GM23338 (cell line): Measurements from ENCODE around the gene ATG16L2. TPM values are rescaled to one million over a fixed set of nuclear protein-coding genes. Genes with fewer than 3 reads are reported as not detected.
A peak's percentile ranks its signal among the peaks of the same experiment; 100 is the strongest.

Experiments used
- ATAC-seq: fragments of 200-7000 bp; cut with Tn5 transposase; 3 replicates; pipeline ENCODE4 v1.9.1; 2020
- DNase-seq: peaks from one replicate; pipeline ENCODE4 v3.0.0-alpha.2; 2015; ENCODE audit warnings: low spot score
- H2AFZ ChIP-seq: fragments of 200-600 bp; sonication (generic); 2 replicates; pipeline ENCODE4 v1.8.0; 2016; ENCODE audit warnings: antibody characterized with exemption, mild to moderate bottlenecking, moderate library complexity
- H3F3A ChIP-seq: fragments of 200-600 bp; sonication (generic); replicated peaks from 2 replicates; pipeline ENCODE4 v1.8.0; 2017; ENCODE audit warnings: antibody characterized with exemption, mixed run types, low read depth
- H3K27ac ChIP-seq: fragments of 200-600 bp; sonication (generic); 2 replicates; pipeline ENCODE4 v1.6.1; 2016; ENCODE audit warnings: low read depth
- H3K27me3 ChIP-seq: fragments of 200-600 bp; sonication (generic); 2 replicates; pipeline ENCODE4 v1.8.0; 2016; ENCODE audit warnings: mild to moderate bottlenecking, mixed run types, moderate library complexity; ENCODE audit not compliant: insufficient read depth
- H3K36me3 ChIP-seq: fragments of 200-600 bp; sonication (generic); 2 replicates; pipeline ENCODE4 v1.8.0; 2016; ENCODE audit warnings: mild to moderate bottlenecking; ENCODE audit not compliant: insufficient read depth
- H3K4me1 ChIP-seq: fragments of 200-600 bp; sonication (generic); 2 replicates; pipeline ENCODE4 v1.8.0; 2016; ENCODE audit warnings: mild to moderate bottlenecking, moderate library complexity; ENCODE audit not compliant: insufficient read depth
- H3K4me2 ChIP-seq: fragments of 200-600 bp; sonication (generic); 2 replicates; pipeline ENCODE4 v1.7.1; 2017; ENCODE audit warnings: mixed run types
- H3K4me3 ChIP-seq: fragments of 200-600 bp; sonication (generic); 2 replicates; pipeline ENCODE4 v1.6.1; 2016; ENCODE audit warnings: mixed run types
- H3K79me2 ChIP-seq: fragments of 200-600 bp; sonication (generic); replicated peaks from 2 replicates; pipeline ENCODE4 v1.8.0; 2017; ENCODE audit warnings: mild to moderate bottlenecking; ENCODE audit not compliant: insufficient read depth
- H3K9me2 ChIP-seq: fragments of 200-600 bp; sonication (generic); 2 replicates; pipeline ENCODE4 v1.8.0; 2017; ENCODE audit not compliant: insufficient read depth
- H4K20me1 ChIP-seq: fragments of 200-600 bp; sonication (generic); replicated peaks from 2 replicates; pipeline ENCODE4 v1.8.0; 2017; ENCODE audit warnings: mild to moderate bottlenecking; ENCODE audit not compliant: insufficient read depth
- H3K27ac Mint-ChIP-seq: 2 replicates; pipeline ENCODE4 v1.8.0; 2020; ENCODE audit warnings: inconsistent platforms, mild to moderate bottlenecking, moderate library complexity, mixed read lengths
- H3K27me3 Mint-ChIP-seq: 3 replicates; pipeline ENCODE4 v1.8.0; 2022; ENCODE audit warnings: low read depth, mild to moderate bottlenecking, moderate library complexity, mixed read lengths, inconsistent platforms; ENCODE audit not compliant: insufficient read depth, poor library complexity
- H3K36me3 Mint-ChIP-seq: 3 replicates; pipeline ENCODE4 v1.8.0; 2021; ENCODE audit warnings: low read depth, mild to moderate bottlenecking, inconsistent platforms, moderate library complexity, mixed read lengths
- H3K4me1 Mint-ChIP-seq: 3 replicates; pipeline ENCODE4 v1.8.0; 2020; ENCODE audit warnings: mild to moderate bottlenecking, inconsistent platforms, mixed read lengths
- H3K4me3 Mint-ChIP-seq: 3 replicates; pipeline ENCODE4 v1.8.0; 2021; ENCODE audit warnings: moderate library complexity, mild to moderate bottlenecking, inconsistent platforms, mixed read lengths
- H3K9me3 Mint-ChIP-seq: 3 replicates; pipeline ENCODE4 v1.8.0; 2020; ENCODE audit warnings: moderate library complexity, mild to moderate bottlenecking, inconsistent platforms, mixed read lengths
- CTCF ChIP-seq, 2 experiments: fragments of 200-600 bp in 1 of 2; sonication (generic) in 1 of 2; conservative IDR thresholded peaks; 2 replicates each; pipeline versions ENCODE4 v1.5.1 to v1.6.1; 2016 to 2017; ENCODE audit warnings: antibody characterized with exemption in 2 of 2, low read depth in 2 of 2, mild to moderate bottlenecking in 2 of 2, moderate library complexity in 1 of 2
- ETS1 ChIP-seq: IDR thresholded peaks from 2 replicates; pipeline ENCODE4 v1.6.1; 2016; ENCODE audit warnings: antibody characterized with exemption
- EZH2phosphoT487 ChIP-seq: fragments of 200-600 bp; sonication (generic); IDR thresholded peaks from one replicate; pipeline ENCODE4 v1.8.1; 2018; ENCODE audit warnings: antibody characterized with exemption; ENCODE audit not compliant: unreplicated experiment
- JUNB ChIP-seq: IDR thresholded peaks from one replicate; pipeline ENCODE4 v1.6.1; 2016; ENCODE audit warnings: antibody characterized with exemption; ENCODE audit not compliant: unreplicated experiment
- NANOG ChIP-seq: IDR thresholded peaks from 2 replicates; pipeline ENCODE4 v1.6.1; 2016; ENCODE audit warnings: antibody characterized with exemption, borderline replicate concordance
- POLR2AphosphoS5 ChIP-seq: IDR thresholded peaks from 2 replicates; pipeline ENCODE4 v1.6.1; 2016; ENCODE audit warnings: antibody characterized with exemption, low read depth
- REST ChIP-seq: IDR thresholded peaks from one replicate; pipeline ENCODE4 v1.6.1; 2018; ENCODE audit warnings: antibody characterized with exemption; ENCODE audit not compliant: unreplicated experiment
- STAT1 ChIP-seq: IDR thresholded peaks from one replicate; pipeline ENCODE4 v1.6.1; 2016; ENCODE audit warnings: antibody characterized with exemption; ENCODE audit not compliant: unreplicated experiment
- ZNF114 ChIP-seq: fragments of 250-450 bp; sonication (Bioruptor Pico); IDR thresholded peaks from 2 replicates; pipeline ENCODE4 v1.5.0; 2020; ENCODE audit warnings: mild to moderate bottlenecking, moderate library complexity
- ZNF331 ChIP-seq: fragments of 250-450 bp; sonication (Bioruptor Pico); IDR thresholded peaks from 2 replicates; pipeline ENCODE4 v1.5.0; 2020; ENCODE audit warnings: low read depth, mild to moderate bottlenecking, moderate library complexity
- polyA plus RNA-seq: library from polyadenylated mRNA; unstranded; fragments of >200 nt; fragmentation: Nextera tagmentation; extraction: Ambion mirVana; gene quantifications from 2 replicates; pipeline ENCODE4 v1.2.1, GENCODE V29; 2016
- total RNA-seq: library from RNA; depleted of rRNA; stranded (reverse); fragments of >200 nt; shearing (Covaris generic); gene quantifications from 2 replicates; pipeline ENCODE4 v1.2.3, GENCODE V29; 2014

Gene ATG16L2
- total and polyA plus RNA-seq, 2 experiments from 2014 or later = 9.6 to 24.6 TPM

GRCh38 chr11:72782081-72782920 is 31.9 kb upstream of the ATG16L2 start (continued):
- TF ChIP-seq REST = no peak
- TF ChIP-seq ETS1 = no peak

GRCh38 chr11:72783144-72783905 is 30.9 kb upstream of the ATG16L2 start:
- no peaks in the 10 kb centered on the region for H4K20me1 ChIP-seq
- H3K27ac ChIP-seq = no peak overlapping the region
- H3K36me3 Mint-ChIP-seq = no peaks in the 10 kb centered on the region; the same call in 2 of the 3 replicates
- H3K4me3 Mint-ChIP-seq = no peak overlapping the region; the same call in 2 of the 3 replicates
- no peak for ATAC-seq
- no peaks in the 10 kb centered on the region for H3K9me3 Mint-ChIP-seq
- peak overlapping the region; percentile 60; the same call in 1 of the 2 replicates for H3K4me3 ChIP-seq
- no peaks in the 10 kb centered on the region for H3K79me2 ChIP-seq
- no peaks in the 10 kb centered on the region for H3K9me2 ChIP-seq
- peaks cover 41% of the 10 kb centered on the region for H3K4me1 Mint-ChIP-seq
- H3K27me3 ChIP-seq = peaks cover 14% of the 10 kb centered on the region
- peak overlapping the region; percentile 96; the same call in 1 of the 2 replicates for H2AFZ ChIP-seq
- 0 out of 2 replicates have a peak overlapping the region, but pooled peaks have one; percentile 86 for H3K4me2 ChIP-seq
- no peaks in the 10 kb centered on the region for H3F3A ChIP-seq
- H3K36me3 ChIP-seq = no peaks in the 10 kb centered on the region
- H3K27me3 Mint-ChIP-seq = peaks cover 21% of the 10 kb centered on the region
- TF ChIP-seq ZNF114 (CRISPR knock-in tag) = no peak
- TF ChIP-seq EZH2phosphoT487 = no peak
- no peak for TF ChIP-seq STAT1
- no peak for TF ChIP-seq ZNF331 (CRISPR knock-in tag)
- no peak for TF ChIP-seq POLR2AphosphoS5
- no peak for TF ChIP-seq ETS1
- no peak for TF ChIP-seq JUNB
- no peak for TF ChIP-seq CTCF (conservative IDR thresholded peaks at IDR 0.05; ENCODE audit: low read depth in 2 of 2)
- no peak for TF ChIP-seq REST
- TF ChIP-seq NANOG = no peak
- no peak overlapping the region for H3K27ac Mint-ChIP-seq
- H3K4me1 ChIP-seq = peaks cover 19% of the 10 kb centered on the region
- DNase-seq = no peak
